HG03045 (cell line): ENCODE data around the gene TEAD1.
"Not testable (repeated sequence)": the region's sequence is repeated elsewhere in the genome, so short reads cannot be mapped to it uniquely, and the experiment has no call there.

Source experiments
- ATAC-seq: cut with Tn5 transposase; IDR thresholded peaks from one replicate; pipeline ENCODE4 v1.9.1; 2021; ENCODE audit warnings: mild to moderate bottlenecking, moderate library complexity; ENCODE audit not compliant: unreplicated experiment

Gene TEAD1

GRCh38 chr11:12854829-12855228, 180.6 kb downstream of the TEAD1 start:
- ATAC-seq, result no peak

GRCh38 chr11:12856338-12856737, 182.1 kb downstream of the TEAD1 start:
- ATAC-seq, result no peak

GRCh38 chr11:12857572-12857971, 183.4 kb downstream of the TEAD1 start:
- no peak for ATAC-seq

- no peak for ATAC-seq
Observed at GRCh38 chr11:12859872-12860657, 185.8 kb downstream of the TEAD1 start.

GRCh38 chr11:12860827-12861226, 186.6 kb downstream of the TEAD1 start:
- no peak for ATAC-seq

GRCh38 chr11:12862696-12863469, 188.7 kb downstream of the TEAD1 start:
- no peak for ATAC-seq

- ATAC-seq, result no peak
Observed at GRCh38 chr11:12863605-12864121, 189.4 kb downstream of the TEAD1 start.

GRCh38 chr11:12864316-12865156, 190.3 kb downstream of the TEAD1 start:
- no peak for ATAC-seq

GRCh38 chr11:12865863-12866595, 191.8 kb downstream of the TEAD1 start:
- ATAC-seq, result no peak

GRCh38 chr11:12867531-12867930, 193.3 kb downstream of the TEAD1 start:
- no peak for ATAC-seq

GRCh38 chr11:12868315-12869073, 194.3 kb downstream of the TEAD1 start:
- no peak for ATAC-seq

- ATAC-seq, result no peak
Observed at GRCh38 chr11:12871241-12871640, 197.0 kb downstream of the TEAD1 start.

GRCh38 chr11:12871788-12872321, 197.6 kb downstream of the TEAD1 start:
- no peak for ATAC-seq

GRCh38 chr11:12876340-12876739, 202.1 kb downstream of the TEAD1 start:
- no peak for ATAC-seq

- ATAC-seq, result no peak
Observed at GRCh38 chr11:12876988-12877387, 202.8 kb downstream of the TEAD1 start.

GRCh38 chr11:12877508-12877907, 203.3 kb downstream of the TEAD1 start:
- ATAC-seq, result not testable (repeated sequence)

- ATAC-seq, result no peak
Observed at GRCh38 chr11:12880327-12880726, 206.1 kb downstream of the TEAD1 start.

- ATAC-seq, result no peak
Observed at GRCh38 chr11:12882670-12883069, 208.4 kb downstream of the TEAD1 start.

- ATAC-seq, result no peak
Observed at GRCh38 chr11:12884751-12885318, 210.6 kb downstream of the TEAD1 start.
